Adrenal gland (tissue), 12 donors: ENCODE data around the gene CAV2. TPM values are rescaled to one million over a fixed set of nuclear protein-coding genes. Genes with fewer than 3 reads are reported as not detected.

ENCODE experiments used
- DNase-seq, 7 donors: peaks; one replicate each; pipeline ENCODE4 v3.0.0-alpha.2; 2019 to 2020
- H3K27ac ChIP-seq, 5 donors: fragments of 200-600 bp; sonication (generic) in 4 of 5; 1 replicate in 3 of 5; 2 replicates in 2 of 5; pipeline versions ENCODE4 v1.5.1 to v1.8.0; 2016 to 2020; ENCODE audit warnings: mild to moderate bottlenecking in 1 of 5
- H3K27me3 ChIP-seq: fragments of 200-600 bp; 2 replicates; pipeline ENCODE4 v1.8.0; 2021
- H3K36me3 ChIP-seq, 2 donors: fragments of 200-600 bp; replicated peaks in 1 of 2; 1 replicate in 1 of 2; 2 replicates in 1 of 2; pipeline versions ENCODE4 v1.5.1 to v1.8.0; 2018 to 2022
- H3K4me1 ChIP-seq, 2 donors: fragments of 200-600 bp; replicated peaks in 1 of 2; 1 replicate in 1 of 2; 2 replicates in 1 of 2; pipeline versions ENCODE4 v1.5.1 to v1.8.0; 2018 to 2021
- H3K4me3 ChIP-seq, 4 donors: fragments of 200-600 bp; sonication (generic) in 3 of 4; one replicate each; pipeline ENCODE4 v1.5.1; 2016 to 2018
- H3K9me3 ChIP-seq, 3 donors: fragments of 200-600 bp; sonication (generic) in 1 of 3; replicated peaks in 1 of 3; 1 replicate in 2 of 3; 2 replicates in 1 of 3; pipeline versions ENCODE4 v1.5.1 to v1.8.0; 2016 to 2021
- CTCF ChIP-seq, 6 experiments: fragments of 450-650 bp in 4 of 6; fragments of 200-600 bp in 2 of 6; sonication (generic) in 1 of 6; IDR thresholded peaks; 1 replicate in 5 of 6; 2 replicates in 1 of 6; pipeline versions ENCODE4 v1.5.1 to v1.8.0; 2016 to 2021; ENCODE audit warnings: antibody characterized with exemption in 6 of 6, mild to moderate bottlenecking in 2 of 6, moderate library complexity in 1 of 6
- POLR2A ChIP-seq, 2 donors: fragments of 450-650 bp; IDR thresholded peaks; one replicate each; pipeline ENCODE4 v1.6.1; 2017; ENCODE audit warnings: antibody characterized with exemption in 2 of 2, mild to moderate bottlenecking in 2 of 2, moderate library complexity in 1 of 2
- WGBS, 4 donors: extraction: QIAGEN DNeasy Blood & Tissue Kit in 2 of 4; methylation state at CpG; one replicate each; pipeline versions ENCODE4 v1.1.5 to v1.1.7; 2013 to 2017; 5-methylcytosine and 5-hydroxymethylcytosine counted together
- intact Hi-C, 2 donors: fragments of 100-400 bp; cut with DNase I; formaldehyde crosslinking; loops; one replicate each; pipeline versions ENCODE4 v1.14.1 to v1.15.0; 2022 to 2023
- polyA plus RNA-seq, 3 donors: library from polyadenylated mRNA; stranded (reverse); fragments of 200-250 nt in 2 of 3; fragments of 350-450 nt in 1 of 3; fragmentation: Illumina TruSeq in 1 of 3; extraction: RNeasy Lipid Tissue Mini Kit (QIAGEN cat#74804) in 1 of 3; gene quantifications; one replicate each; pipeline ENCODE4 v1.2.3, GENCODE V29; 2013 to 2014
- total RNA-seq, 9 donors: library from RNA; depleted of rRNA in 4 of 9; stranded (reverse); fragments of >200 nt in 4 of 9; fragments of 120-200 nt in 1 of 9; fragmentation: NEBNext Ultra II Directional in 1 of 9; extraction: Animal tissue kit (Norgen Biotek cat#: 25700) in 1 of 9; gene quantifications; one replicate each; pipeline versions ENCODE4 v1.1.0 to v1.2.4, GENCODE V29; 2013 to 2023
- donor health status: healthy with polysubstance abuse.
- donor health status: Bipolar disorder and iron deficiency.
- donor health status: DM: yes; HTN: yes; CAD: no.
- donor health status: DM: no; HTN: no; CAD: no.
- donor health status: DM: no; HTN: no; CAD: no.
- donor health status: DM: yes; HTN: yes; CAD: no.

The CAV2 gene
- total and polyA plus RNA-seq, 12 donors: 9.8 to 40.2 (median 16.1) TPM

GRCh38 chr7:116534790-116535189 is 35.3 kb downstream of the CAV2 start:
- no peak for TF ChIP-seq CTCF (IDR thresholded peaks at IDR 0.05)
- TF ChIP-seq POLR2A (IDR thresholded peaks at IDR 0.05): no peak
- Histone ChIP-seq H3K27ac (no peak overlapping the region), H3K9me3 (no peaks in the 10 kb centered on the region), H3K4me1 (no peaks in the 10 kb centered on the region), H3K36me3 (no peaks in the 10 kb centered on the region), H3K4me3 (no peak overlapping the region), H3K27me3 (no peaks in the 10 kb centered on the region)
- intact Hi-C loops: no loop called here
- DNase-seq: no peak
- 79 to 97% (median 84%) methylated on average over 2 of the region's 2 CpGs for WGBS, 4 donors

GRCh38 chr7:116535416-116535815 is 35.9 kb downstream of the CAV2 start:
- no peak for DNase-seq
- TF ChIP-seq CTCF (IDR thresholded peaks at IDR 0.05) (no peak), POLR2A (IDR thresholded peaks at IDR 0.05) (no peak)
- no peak overlapping the region for H3K27ac ChIP-seq
- H3K36me3 ChIP-seq: no peaks in the 10 kb centered on the region
- intact Hi-C loops: no loop called here
- H3K4me3 ChIP-seq: no peak overlapping the region
- H3K4me1 ChIP-seq: no peaks in the 10 kb centered on the region
- no peaks in the 10 kb centered on the region for H3K9me3 ChIP-seq
- H3K27me3 ChIP-seq: no peaks in the 10 kb centered on the region
- WGBS, 4 donors: 62 to 78% (median 73%) methylated on average over 1 of the region's 1 CpG

- Histone ChIP-seq H3K36me3 (no peaks in the 10 kb centered on the region), H3K27me3 (no peaks in the 10 kb centered on the region), H3K27ac (no peak overlapping the region), H3K9me3 (no peaks in the 10 kb centered on the region), H3K4me1 (no peaks in the 10 kb centered on the region), H3K4me3 (no peak overlapping the region)
- WGBS, 4 donors: 64 to 75% (median 71%) methylated on average over 2 of the region's 2 CpGs
- TF ChIP-seq CTCF (IDR thresholded peaks at IDR 0.05): no peak
- TF ChIP-seq POLR2A (IDR thresholded peaks at IDR 0.05): no peak
- intact Hi-C loops: no loop called here
- DNase-seq: no peak
These were observed 38.6 kb downstream of the CAV2 start for GRCh38 chr7:116538138-116538537.

- H3K9me3 ChIP-seq: no peaks in the 10 kb centered on the region
- no peak for TF ChIP-seq CTCF (IDR thresholded peaks at IDR 0.05)
- no peak for TF ChIP-seq POLR2A (IDR thresholded peaks at IDR 0.05)
- DNase-seq: no peak
- no peak overlapping the region for H3K4me3 ChIP-seq
- no peak overlapping the region for H3K27ac ChIP-seq
- WGBS, 4 donors: 89 to 90% (median 89%) methylated on average over 3 of the region's 3 CpGs
- intact Hi-C loops: no loop called here
- H3K27me3 ChIP-seq: no peaks in the 10 kb centered on the region
- H3K4me1 ChIP-seq: no peaks in the 10 kb centered on the region
- H3K36me3 ChIP-seq: no peaks in the 10 kb centered on the region
These were observed 40.3 kb downstream of the CAV2 start for GRCh38 chr7:116539879-116540278.
